Jurkat, Clone E6-1 (cell line): Measurements from ENCODE around the gene DOCK1.

Experiments used
- DNase-seq: peaks from one replicate; pipeline ENCODE4 v3.0.0-alpha.2; 2011; ENCODE audit warnings: low read depth, low spot score
- H3K4me3 ChIP-seq: 2 replicates; pipeline ENCODE4 v1.5.1; 2011; ENCODE audit warnings: mild to moderate bottlenecking, low read length, control low read depth, moderate library complexity

Gene DOCK1

GRCh38 chr10:126944191-126944590 is 39.0 kb downstream of the DOCK1 start:
- H3K4me3 ChIP-seq, result no peak overlapping the region
- DNase-seq, result no peak

GRCh38 chr10:126945351-126946030 is 40.3 kb downstream of the DOCK1 start:
- H3K4me3 ChIP-seq, result no peak overlapping the region
- no peak for DNase-seq

- no peak overlapping the region for H3K4me3 ChIP-seq
- DNase-seq, result no peak
Measured at GRCh38 chr10:126946746-126947145, 41.5 kb downstream of the DOCK1 start.

GRCh38 chr10:126948355-126949160 is 43.3 kb downstream of the DOCK1 start:
- H3K4me3 ChIP-seq, result no peak overlapping the region
- no peak for DNase-seq

GRCh38 chr10:126949161-126949503 is 43.9 kb downstream of the DOCK1 start:
- no peak for DNase-seq
- no peak overlapping the region for H3K4me3 ChIP-seq

- no peak overlapping the region for H3K4me3 ChIP-seq
- no peak for DNase-seq
Measured at GRCh38 chr10:126950401-126951105, 45.3 kb downstream of the DOCK1 start.

- no peak for DNase-seq
Measured at GRCh38 chr10:126953886-126954285, 48.7 kb downstream of the DOCK1 start.

GRCh38 chr10:126955396-126955795 is 50.2 kb downstream of the DOCK1 start:
- H3K4me3 ChIP-seq, result no peak overlapping the region
- DNase-seq, result no peak

More at GRCh38 chr10:126953886-126954285, 48.7 kb downstream of the DOCK1 start:
- H3K4me3 ChIP-seq, result no peak overlapping the region

GRCh38 chr10:126955934-126956711 is 50.9 kb downstream of the DOCK1 start:
- no peak overlapping the region for H3K4me3 ChIP-seq
- no peak for DNase-seq

GRCh38 chr10:126956712-126957108 is 51.5 kb downstream of the DOCK1 start:
- DNase-seq, result no peak
- no peak overlapping the region for H3K4me3 ChIP-seq

GRCh38 chr10:126957111-126957510 is 51.9 kb downstream of the DOCK1 start:
- DNase-seq, result no peak
- H3K4me3 ChIP-seq, result no peak overlapping the region

GRCh38 chr10:126959431-126959830 is 54.2 kb downstream of the DOCK1 start:
- H3K4me3 ChIP-seq, result no peak overlapping the region
- DNase-seq, result no peak

GRCh38 chr10:126959906-126960685 is 54.9 kb downstream of the DOCK1 start:
- no peak overlapping the region for H3K4me3 ChIP-seq
- no peak for DNase-seq

- H3K4me3 ChIP-seq, result no peak overlapping the region
- no peak for DNase-seq
Measured at GRCh38 chr10:126963354-126963753, 58.1 kb downstream of the DOCK1 start.

- no peak for DNase-seq
- H3K4me3 ChIP-seq, result no peak overlapping the region
Measured at GRCh38 chr10:126964190-126964589, 59.0 kb downstream of the DOCK1 start.

- no peak for DNase-seq
- no peak overlapping the region for H3K4me3 ChIP-seq
Measured at GRCh38 chr10:126966938-126967337, 61.7 kb downstream of the DOCK1 start.

GRCh38 chr10:126969310-126969709 is 64.1 kb downstream of the DOCK1 start:
- H3K4me3 ChIP-seq, result no peak overlapping the region
- no peak for DNase-seq

GRCh38 chr10:126972635-126973414 is 67.6 kb downstream of the DOCK1 start:
- H3K4me3 ChIP-seq, result no peak overlapping the region
- no peak for DNase-seq
